ENCODE measurements around the gene TUBB2A. TPM values are rescaled to one million over a fixed set of nuclear protein-coding genes. Genes with fewer than 3 reads are reported as not detected.

TUBB2A gene
- total and polyA plus RNA-seq, 2 of the 13 experiments (the other 11 are each of a cell fraction or from before 2014, with no cell fraction given): 35.3 to 106 TPM

- no peak for TF ChIP-seq ZNF512B (CRISPR knock-in tag; IDR thresholded peaks at IDR 0.05; ENCODE audit: borderline replicate concordance)
- peak; percentile 77 to 80; a peak in 3 of 4 replicates for TF ChIP-seq HMGXB4 (CRISPR knock-in tag; IDR thresholded peaks at IDR 0.05; ENCODE audit: borderline replicate concordance in 1 of 2, low read depth in 1 of 2)
- no peak for TF ChIP-seq YEATS2 (CRISPR knock-in tag; IDR thresholded peaks at IDR 0.05; ENCODE audit: borderline replicate concordance)
- no peak; the same call in 1 of the 2 replicates for TF ChIP-seq KMT2B (CRISPR knock-in tag; IDR thresholded peaks at IDR 0.05)
- TF ChIP-seq KDM3A (CRISPR knock-in tag; IDR thresholded peaks at IDR 0.05; ENCODE audit: low read depth): no peak; the same call in 1 of the 2 replicates
- TF ChIP-seq ARID4A (CRISPR knock-in tag; IDR thresholded peaks at IDR 0.05; ENCODE audit: borderline replicate concordance): peak; percentile 94
- TF ChIP-seq SNAI1 (CRISPR knock-in tag; IDR thresholded peaks at IDR 0.05; ENCODE audit: borderline replicate concordance): no peak
- TF ChIP-seq PPARG (CRISPR knock-in tag; conservative IDR thresholded peaks at IDR 0.05): peak; percentile 68; the same call in 1 of the 2 replicates
- no peak for TF ChIP-seq IRX3 (CRISPR knock-in tag; IDR thresholded peaks at IDR 0.05; ENCODE audit: borderline replicate concordance, low read depth)
- no peak for TF ChIP-seq ELF4 (CRISPR knock-in tag; IDR thresholded peaks at IDR 0.05; ENCODE audit: borderline replicate concordance)
- TF ChIP-seq SMARCC2 (IDR thresholded peaks at IDR 0.05): peak; percentile 58; the same call in 1 of the 2 replicates
- peak; percentile 95 for TF ChIP-seq ARHGAP35 (CRISPR knock-in tag; IDR thresholded peaks at IDR 0.05; ENCODE audit: borderline replicate concordance)
- TF ChIP-seq SRSF1 (optimal IDR thresholded peaks at IDR 0.05; ENCODE audit: low read depth, low read length): no peak
- TF ChIP-seq ATM (IDR thresholded peaks at IDR 0.05; ENCODE audit: borderline replicate concordance): no peak
- TF ChIP-seq NFYC (CRISPR knock-in tag; IDR thresholded peaks at IDR 0.05): peak; percentile 38; the same call in 1 of the 2 replicates
- peak; percentile 8 for TF ChIP-seq ZBTB33 (CRISPR knock-in tag; IDR thresholded peaks at IDR 0.05)
- TF ChIP-seq ADNP (CRISPR knock-in tag; IDR thresholded peaks at IDR 0.05): 0 out of 2 replicates have a peak, but pooled peaks have one; percentile 43
Observed at GRCh38 chr6:3157131-3157933, at the start of gene TUBB2A (continued).

Data from HepG2 (cell line).